H1 (cell line): ENCODE measurements around the gene C1orf185. TPM values are rescaled to one million over a fixed set of nuclear protein-coding genes. Genes with fewer than 3 reads are reported as not detected.

Source experiments
- CTCF ChIA-PET: fragments of 300-600 bp; sonication (Branson Sonifier 250); formaldehyde crosslinking; loops from one replicate; lab custom pipeline; 2021; ENCODE audit not compliant: partially characterized antibody; lab: Charles Lee
- POLR2A ChIA-PET: fragments of 300-600 bp; sonication (Branson Sonifier 250); formaldehyde crosslinking; loops from one replicate; lab custom pipeline; 2021; ENCODE audit warnings: inconsistent platforms; ENCODE audit not compliant: partially characterized antibody; lab: Charles Lee
- DNase-seq, 2 experiments: peaks; one replicate each; pipeline versions ENCODE4 v3.0.0 to v3.0.0-alpha.2; 2010 to 2022; ENCODE audit warnings: low spot score in 2 of 2, low read depth in 1 of 2, mixed read lengths in 1 of 2
- FAIRE-seq: peaks from 2 replicates; lab custom pipeline; 2011; peaks lifted over from hg19 to GRCh38; lab: Jason Lieb, UNC
- H2AFZ ChIP-seq: 2 replicates; pipeline ENCODE4 v1.8.1; 2012; ENCODE audit warnings: low read length, inconsistent platforms
- H2AK5ac ChIP-seq: 2 replicates; pipeline ENCODE4 v1.6.1; 2013; ENCODE audit warnings: low read depth, low read length
- H2BK120ac ChIP-seq: replicated peaks from 2 replicates; pipeline ENCODE3; 2013; ENCODE audit warnings: low read depth, low read length, inconsistent platforms
- H2BK12ac ChIP-seq: 2 replicates; pipeline ENCODE4 v1.6.1; 2013; ENCODE audit warnings: low read depth, low read length
- H2BK15ac ChIP-seq: 2 replicates; pipeline ENCODE4 v1.6.1; 2013; ENCODE audit warnings: low read length
- H2BK20ac ChIP-seq: 2 replicates; pipeline ENCODE4 v1.6.1; 2013; ENCODE audit warnings: low read length
- H2BK5ac ChIP-seq: 2 replicates; pipeline ENCODE4 v1.6.1; 2013; ENCODE audit warnings: low read depth, low read length
- H3K14ac ChIP-seq: 2 replicates; pipeline ENCODE4 v1.6.1; 2013; ENCODE audit warnings: inconsistent platforms; ENCODE audit not compliant: insufficient read length
- H3K18ac ChIP-seq: 2 replicates; pipeline ENCODE4 v1.6.1; 2013; ENCODE audit warnings: low read length; ENCODE audit errors: extremely low read depth
- H3K23ac ChIP-seq: 2 replicates; pipeline ENCODE4 v1.6.1; 2013; ENCODE audit warnings: inconsistent platforms; ENCODE audit not compliant: insufficient read length
- H3K23me2 ChIP-seq: 2 replicates; pipeline ENCODE4 v1.6.1; 2013; ENCODE audit warnings: low read depth, low read length
- H3K27ac ChIP-seq: 2 replicates; pipeline ENCODE4 v1.6.1; 2011; ENCODE audit warnings: low read depth, low read length, inconsistent platforms
- H3K27me3 ChIP-seq, 4 experiments: replicated peaks in 1 of 4; 1 replicate in 1 of 4; 2 replicates in 3 of 4; pipeline versions ENCODE4 v1.6.1 to v1.8.1; 2011 to 2013; ENCODE audit warnings: low read length in 3 of 4, mild to moderate bottlenecking in 3 of 4, inconsistent platforms in 2 of 4, mixed read lengths in 2 of 4, moderate library complexity in 1 of 4; ENCODE audit not compliant: control insufficient read depth in 3 of 4, insufficient read depth in 3 of 4; ENCODE audit errors: extremely low read depth in 1 of 4
- H3K36me3 ChIP-seq, 4 experiments: 2 replicates each; pipeline versions ENCODE4 v1.6.1 to v1.8.1; 2011 to 2013; ENCODE audit warnings: mild to moderate bottlenecking in 4 of 4, low read length in 3 of 4, moderate library complexity in 2 of 4, control low read depth in 1 of 4, inconsistent platforms in 1 of 4; ENCODE audit not compliant: insufficient read depth in 4 of 4, control insufficient read depth in 2 of 4
- H3K4ac ChIP-seq: replicated peaks from 2 replicates; pipeline ENCODE3; 2013; ENCODE audit warnings: low read length, low read depth, mixed read lengths, inconsistent platforms; ENCODE audit not compliant: insufficient read length
- H3K4me1 ChIP-seq, 4 experiments: replicated peaks in 1 of 4; 1 replicate in 1 of 4; 2 replicates in 3 of 4; pipeline versions ENCODE4 v1.6.1 to v1.8.1; 2011 to 2013; ENCODE audit warnings: low read length in 3 of 4, inconsistent platforms in 2 of 4, mixed read lengths in 1 of 4; ENCODE audit not compliant: insufficient read depth in 4 of 4, control insufficient read depth in 3 of 4
- H3K4me2 ChIP-seq, 2 experiments: 2 replicates each; pipeline versions ENCODE4 v1.6.1 to v1.8.1; 2011 to 2013; ENCODE audit warnings: low read depth in 2 of 2, low read length in 2 of 2, control low read depth in 1 of 2, inconsistent platforms in 1 of 2, mild to moderate bottlenecking in 1 of 2; ENCODE audit not compliant: insufficient read depth in 1 of 2
- H3K4me3 ChIP-seq, 4 experiments: fragments of 200-600, 300-600 bp in 1 of 4; sonication (generic), shearing (Covaris generic), sonication (Bioruptor Twin) in 1 of 4; 2 replicates each; pipeline versions ENCODE4 v1.5.1 to v1.8.1; 2011 to 2016; ENCODE audit warnings: low read length in 4 of 4, low read depth in 3 of 4, control low read depth in 2 of 4, inconsistent platforms in 2 of 4, mild to moderate bottlenecking in 2 of 4, mixed read lengths in 1 of 4, moderate library complexity in 1 of 4; ENCODE audit not compliant: insufficient read depth in 2 of 4; ENCODE audit errors: extremely low read depth in 1 of 4
- H3K56ac ChIP-seq: replicated peaks from 2 replicates; pipeline ENCODE3; 2013; ENCODE audit warnings: low read depth, mild to moderate bottlenecking, mixed read lengths, low read length, inconsistent platforms; ENCODE audit not compliant: insufficient read length
- H3K79me1 ChIP-seq: 2 replicates; pipeline ENCODE4 v1.6.1; 2013; ENCODE audit warnings: low read depth, low read length, control low read depth
- H3K79me2 ChIP-seq, 2 experiments: 2 replicates each; pipeline versions ENCODE4 v1.6.1 to v1.8.1; 2012 to 2013; ENCODE audit warnings: low read length in 2 of 2, mild to moderate bottlenecking in 2 of 2, inconsistent platforms in 1 of 2; ENCODE audit not compliant: insufficient read depth in 2 of 2, control insufficient read depth in 1 of 2
- H3K9ac ChIP-seq, 4 experiments: replicated peaks in 1 of 4; 1 replicate in 1 of 4; 2 replicates in 3 of 4; pipeline versions ENCODE4 v1.6.1 to v1.8.1; 2011 to 2013; ENCODE audit warnings: low read depth in 3 of 4, low read length in 3 of 4, control low read depth in 2 of 4, mild to moderate bottlenecking in 2 of 4, moderate library complexity in 2 of 4, inconsistent platforms in 1 of 4; ENCODE audit errors: extremely low read depth in 1 of 4
- H3K9me3 ChIP-seq, 2 experiments: 2 replicates each; pipeline versions ENCODE4 v1.6.1 to v1.8.1; 2012 to 2013; ENCODE audit warnings: mild to moderate bottlenecking in 2 of 2, moderate library complexity in 2 of 2, control low read depth in 1 of 2, inconsistent platforms in 1 of 2, low read depth in 1 of 2, low read length in 1 of 2, mixed read lengths in 1 of 2; ENCODE audit not compliant: insufficient read depth in 2 of 2
- H4K20me1 ChIP-seq, 2 experiments: replicated peaks in 1 of 2; 2 replicates each; pipeline versions ENCODE3 to v1.8.1; 2011 to 2013; ENCODE audit warnings: inconsistent platforms in 2 of 2, low read length in 2 of 2, mild to moderate bottlenecking in 1 of 2; ENCODE audit not compliant: insufficient read depth in 2 of 2, control insufficient read depth in 1 of 2
- H4K5ac ChIP-seq: 2 replicates; pipeline ENCODE4 v1.6.1; 2013; ENCODE audit warnings: low read length, low read depth, mixed read lengths, inconsistent platforms; ENCODE audit not compliant: insufficient read length
- H4K8ac ChIP-seq: 2 replicates; pipeline ENCODE4 v1.8.0; 2013; ENCODE audit warnings: mild to moderate bottlenecking, moderate library complexity, low read length, inconsistent platforms; ENCODE audit not compliant: insufficient read depth; ENCODE audit errors: extremely low read depth
- H4K91ac ChIP-seq: replicated peaks from 2 replicates; pipeline ENCODE3; 2013; ENCODE audit warnings: low read length, mixed read lengths, inconsistent platforms; ENCODE audit not compliant: insufficient read length
- KDM1A ChIP-seq: fragments of 200-600, 300-600 bp; sonication (generic); IDR thresholded peaks from 2 replicates; pipeline ENCODE4 v1.7.1; 2016; ENCODE audit warnings: mild to moderate bottlenecking, low read length, borderline replicate concordance
- NRF1 ChIP-seq: IDR thresholded peaks from 2 replicates; pipeline ENCODE4 v1.6.1; 2011; ENCODE audit warnings: mild to moderate bottlenecking, low read depth, low read length, improper control_type of control experiment
- TCF12 ChIP-seq: IDR thresholded peaks from 2 replicates; pipeline ENCODE4 v1.6.1; 2011; ENCODE audit warnings: low read depth, mild to moderate bottlenecking, low read length
- WGBS, 2 experiments: shearing (Covaris generic) in 1 of 2; methylation state at CpG; one replicate each; pipeline versions ENCODE4 v1.1.6 to v1.1.7; 2013 to 2015; ENCODE audit warnings: low lambda C conversion rate in 2 of 2, mixed read lengths in 2 of 2, inconsistent platforms in 1 of 2, low coverage in 1 of 2, missing lambda C conversion rate in 1 of 2; ENCODE audit not compliant: insufficient replicate concordance in 2 of 2, insufficient coverage in 1 of 2, insufficient read length in 1 of 2; ENCODE audit errors: extremely low coverage in 1 of 2, missing lambda C conversion rate in 1 of 2; 5-methylcytosine and 5-hydroxymethylcytosine counted together
- polyA plus RNA-seq, 7 experiments: library from polyadenylated mRNA; depleted of rRNA in 3 of 7; stranded (reverse) in 5 of 7; unstranded in 2 of 7; fragments of >200 nt in 5 of 7; fragments of 200-250 nt in 2 of 7; gene quantifications; 1 replicate in 5 of 7; 2 replicates in 1 of 7; 4 replicates in 1 of 7; pipeline versions ENCODE4 v1.2.1 to v1.2.3, GENCODE V29; 2011 to 2013; ENCODE audit warnings: missing spikeins in 2 of 7, mixed read lengths in 2 of 7
- total RNA-seq: library from RNA; stranded (reverse); fragmentation: NEBNext Ultra II Directional; extraction: Animal tissue kit (Norgen Biotek cat#: 25700); gene quantifications from 2 replicates; pipeline ENCODE4 v1.2.1, GENCODE V29; 2021

The C1orf185 gene
- total and polyA plus RNA-seq, 2 of the 8 experiments (the other 6 are each of a cell fraction or from before 2014, with no cell fraction given) = not detected

DNA sequence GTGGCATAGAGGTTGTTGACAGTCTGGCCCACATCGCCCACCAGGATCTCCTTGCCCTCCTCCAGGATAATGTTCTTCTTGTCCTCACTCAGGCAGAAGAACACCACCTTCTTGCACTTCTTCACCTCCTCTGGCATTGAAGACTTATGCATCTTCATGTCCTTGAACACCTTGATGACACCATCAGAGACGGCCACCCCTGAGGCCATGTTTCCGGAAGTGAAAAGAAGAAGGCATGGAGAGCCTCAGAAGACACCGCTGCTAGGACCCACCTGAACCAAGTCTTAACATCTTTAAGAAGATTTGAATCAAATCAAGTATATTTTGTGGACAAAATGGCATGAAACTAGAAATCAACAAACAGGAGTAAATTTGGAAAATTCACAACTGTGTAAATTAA, 56.2 kb downstream of the C1orf185 start:
- Histone ChIP-seq H4K8ac (no peak overlapping the region), H3K79me1 (no peaks in the 10 kb centered on the region), H3K27me3 (no peaks in the 10 kb centered on the region), H3K79me2 (no peaks in the 10 kb centered on the region), H3K9me3 (peaks cover 0 to 8% of the 10 kb centered on the region in 2 experiments; a peak in 1 of 4 replicates), H3K56ac (no peak overlapping the region), H2BK120ac (no peak overlapping the region), H2BK12ac (no peak overlapping the region), H3K4me3 (no peak overlapping the region), H3K9ac (no peak overlapping the region), H4K5ac (no peak overlapping the region)
- DNase-seq = no peak
- no peak for TF ChIP-seq TCF12
- TF ChIP-seq KDM1A = no peak
- no peak for TF ChIP-seq NRF1
- TF ChIP-seq, all 59 proteins: peak for 0
- no peak overlapping the region for H3K4me2 ChIP-seq
- no peaks in the 10 kb centered on the region for H3K4me1 ChIP-seq
- FAIRE-seq = no peak
- H3K36me3 ChIP-seq = no peaks in the 10 kb centered on the region
- no peak overlapping the region for H3K14ac ChIP-seq
- H3K23ac ChIP-seq = no peak overlapping the region
- H4K20me1 ChIP-seq = no peaks in the 10 kb centered on the region
- 94% methylated on average over 4 of the region's 4 CpGs; no CpG with 5 or more reads in 1 of the 2 experiments for WGBS, 2 experiments
- H2AFZ ChIP-seq = no peak overlapping the region
- no peak overlapping the region for H3K4ac ChIP-seq
- ChIA-PET CTCF (interaction anchor here (1.8 kb wide), 1 partner anchor 33 kb away, joined by 10 read pairs; no protein-coding TSS in a partner anchor), POLR2A (no interaction called here)
- no peaks in the 10 kb centered on the region for H3K23me2 ChIP-seq
- no peak overlapping the region for H2AK5ac ChIP-seq
- H4K91ac ChIP-seq = no peak overlapping the region
- no peak overlapping the region for H2BK15ac ChIP-seq
- H3K18ac ChIP-seq = no peak overlapping the region
- H2BK5ac ChIP-seq = no peak overlapping the region
- H3K27ac ChIP-seq = no peak overlapping the region
- H2BK20ac ChIP-seq = no peak overlapping the region
